ENCODE results near the gene FZD10.

DNA sequence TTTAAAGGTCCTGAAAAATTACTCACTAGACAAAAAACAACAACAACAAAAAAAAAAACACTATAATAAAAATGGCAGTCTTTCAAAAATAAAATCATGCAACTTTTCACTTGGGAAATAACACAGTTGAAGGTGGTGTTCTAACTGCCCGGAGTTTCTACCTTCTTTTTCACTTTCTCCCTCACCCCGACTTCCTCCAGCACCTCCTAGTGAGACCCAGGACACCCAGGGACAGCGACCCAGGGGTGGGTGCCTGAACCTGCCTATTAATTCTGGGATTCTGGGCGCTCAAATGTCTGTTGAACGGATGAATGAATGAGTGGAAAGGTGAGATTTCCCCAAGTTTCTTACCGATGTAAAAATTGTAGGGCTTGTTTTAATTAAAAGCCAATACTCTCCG is 2.0 kb upstream of the FZD10 start:
- TF ChIP-seq, protein P1, sequence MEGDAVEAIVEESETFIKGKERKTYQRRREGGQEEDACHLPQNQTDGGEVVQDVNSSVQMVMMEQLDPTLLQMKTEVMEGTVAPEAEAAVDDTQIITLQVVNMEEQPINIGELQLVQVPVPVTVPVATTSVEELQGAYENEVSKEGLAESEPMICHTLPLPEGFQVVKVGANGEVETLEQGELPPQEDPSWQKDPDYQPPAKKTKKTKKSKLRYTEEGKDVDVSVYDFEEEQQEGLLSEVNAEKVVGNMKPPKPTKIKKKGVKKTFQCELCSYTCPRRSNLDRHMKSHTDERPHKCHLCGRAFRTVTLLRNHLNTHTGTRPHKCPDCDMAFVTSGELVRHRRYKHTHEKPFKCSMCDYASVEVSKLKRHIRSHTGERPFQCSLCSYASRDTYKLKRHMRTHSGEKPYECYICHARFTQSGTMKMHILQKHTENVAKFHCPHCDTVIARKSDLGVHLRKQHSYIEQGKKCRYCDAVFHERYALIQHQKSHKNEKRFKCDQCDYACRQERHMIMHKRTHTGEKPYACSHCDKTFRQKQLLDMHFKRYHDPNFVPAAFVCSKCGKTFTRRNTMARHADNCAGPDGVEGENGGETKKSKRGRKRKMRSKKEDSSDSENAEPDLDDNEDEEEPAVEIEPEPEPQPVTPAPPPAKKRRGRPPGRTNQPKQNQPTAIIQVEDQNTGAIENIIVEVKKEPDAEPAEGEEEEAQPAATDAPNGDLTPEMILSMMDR (IDR thresholded peaks at IDR 0.05), result no peak
- no peak for TF ChIP-seq EP300 (IDR thresholded peaks at IDR 0.05)

Data from ovary (tissue), 3 donors.